GM04503 (cell line): ENCODE data around the gene RALGPS2.
"Not testable (repeated sequence)": the region's sequence is repeated elsewhere in the genome, so short reads cannot be mapped to it uniquely, and the experiment has no call there.

Experiments used
- DNase-seq: peaks from one replicate; pipeline ENCODE4 v3.0.0-alpha.2; 2012; ENCODE audit warnings: low read depth

Gene RALGPS2

DNA sequence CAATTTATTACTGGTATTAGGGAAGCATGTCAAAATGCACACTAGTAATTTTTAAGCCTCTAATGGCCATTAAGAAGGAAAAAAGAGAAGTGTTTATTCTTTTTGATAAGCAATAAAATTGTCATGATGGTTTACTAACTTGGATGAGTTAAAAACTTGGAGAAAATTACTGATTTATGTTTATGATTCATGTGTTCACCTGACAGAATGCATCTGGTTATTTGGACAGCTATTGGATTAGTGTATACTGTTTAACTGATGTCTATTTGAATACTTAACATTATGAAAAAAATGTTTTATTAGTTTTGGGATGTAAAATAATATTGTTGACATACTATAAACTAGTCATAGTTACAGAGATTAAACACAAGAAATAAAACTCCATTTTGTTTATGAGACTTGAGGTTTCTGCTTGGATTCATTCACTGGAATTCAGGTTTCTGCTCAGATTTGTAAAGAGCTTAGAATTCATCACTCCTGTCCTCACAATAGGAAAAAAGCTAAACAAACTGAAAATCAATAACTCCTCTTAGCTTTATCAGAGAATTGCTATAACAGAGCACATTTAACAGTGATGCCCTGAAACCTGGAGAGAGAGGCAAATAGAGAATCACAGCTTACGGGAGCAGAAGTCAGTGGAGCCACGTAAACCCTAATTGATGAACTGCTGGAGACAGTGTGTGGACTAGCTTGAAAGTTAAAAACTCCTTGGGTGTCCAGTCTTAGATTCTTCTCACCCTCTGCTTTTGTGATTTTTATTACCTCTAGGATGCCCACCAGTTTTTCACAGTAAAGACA is 56.7 kb downstream of the RALGPS2 start:
- no peak for DNase-seq

DNA sequence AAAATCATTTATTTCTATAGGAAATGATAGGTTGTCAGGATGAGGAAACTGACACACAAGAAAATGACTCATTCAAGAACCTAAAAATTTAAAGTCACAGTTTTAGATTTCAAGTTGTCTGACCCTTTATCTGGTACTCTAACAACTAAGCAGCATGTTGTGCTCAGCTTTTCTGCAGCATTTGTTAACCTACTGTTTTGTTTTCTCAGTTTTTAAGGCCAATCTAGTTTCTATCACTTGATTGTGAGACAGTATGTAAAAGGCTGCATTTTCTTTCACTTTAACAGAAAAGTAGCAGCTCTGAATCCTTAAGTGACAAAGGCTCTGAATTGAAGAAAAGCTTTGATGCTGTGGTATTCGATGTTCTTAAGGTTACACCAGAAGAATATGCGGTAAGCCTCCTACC is 59.1 kb downstream of the RALGPS2 start:
- DNase-seq: no peak

DNA sequence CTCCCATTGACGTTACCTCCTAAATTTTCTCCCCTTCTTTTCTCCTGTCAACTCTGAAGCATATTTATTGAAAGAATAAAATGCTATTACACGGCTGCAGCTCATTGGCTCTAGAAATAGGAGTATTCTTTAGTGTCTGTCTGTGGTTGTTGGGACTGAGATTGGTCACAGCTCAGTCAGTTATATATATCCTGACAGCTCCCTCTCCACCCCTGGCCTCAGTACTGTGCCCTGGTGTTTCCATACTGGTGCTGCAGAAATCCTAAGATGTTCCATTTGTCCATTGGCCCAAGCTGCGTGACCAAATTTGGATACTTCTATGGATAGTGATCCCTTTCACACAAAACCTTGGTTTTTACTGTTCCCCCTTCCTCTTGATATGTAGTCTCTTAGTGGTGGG is 67.3 kb downstream of the RALGPS2 start:
- DNase-seq: no peak

DNA sequence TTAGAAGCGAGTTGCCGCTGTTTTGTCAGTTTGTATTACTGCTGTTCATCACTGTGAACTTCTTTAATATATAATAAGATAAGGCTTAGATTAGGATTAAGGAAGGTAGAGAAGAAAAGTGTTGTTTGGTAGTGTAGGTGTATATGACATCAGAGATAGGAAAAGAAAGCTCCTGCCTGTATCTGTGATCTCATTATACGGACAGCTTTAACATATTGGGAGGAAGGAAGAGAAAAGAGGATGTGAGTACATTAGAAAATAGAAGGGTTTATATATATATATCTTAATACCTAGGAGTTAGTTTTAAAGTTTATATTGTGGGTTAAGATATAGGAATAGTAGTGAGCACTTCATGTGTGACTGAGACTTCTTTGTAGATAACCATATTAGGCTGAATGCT is 71.0 kb downstream of the RALGPS2 start:
- DNase-seq: no peak

DNA sequence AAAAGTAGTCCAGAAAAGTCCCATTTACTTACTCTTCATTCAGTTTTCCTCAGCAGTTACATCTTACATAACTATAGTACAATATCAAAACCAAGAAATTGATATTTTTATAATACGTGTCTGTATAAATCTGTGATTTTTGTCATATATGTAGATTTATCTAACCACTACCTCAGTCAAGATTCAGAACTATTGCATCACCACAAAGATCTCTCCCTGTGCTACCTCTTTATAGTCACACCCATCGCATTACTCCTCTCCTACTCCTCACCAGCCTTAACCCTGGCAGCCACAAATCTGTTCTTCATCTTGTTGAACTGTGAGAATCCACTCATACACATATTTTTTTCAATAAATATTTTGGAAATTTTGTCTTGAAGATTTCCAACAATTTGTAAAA is 72.5 kb downstream of the RALGPS2 start:
- no peak for DNase-seq

DNA sequence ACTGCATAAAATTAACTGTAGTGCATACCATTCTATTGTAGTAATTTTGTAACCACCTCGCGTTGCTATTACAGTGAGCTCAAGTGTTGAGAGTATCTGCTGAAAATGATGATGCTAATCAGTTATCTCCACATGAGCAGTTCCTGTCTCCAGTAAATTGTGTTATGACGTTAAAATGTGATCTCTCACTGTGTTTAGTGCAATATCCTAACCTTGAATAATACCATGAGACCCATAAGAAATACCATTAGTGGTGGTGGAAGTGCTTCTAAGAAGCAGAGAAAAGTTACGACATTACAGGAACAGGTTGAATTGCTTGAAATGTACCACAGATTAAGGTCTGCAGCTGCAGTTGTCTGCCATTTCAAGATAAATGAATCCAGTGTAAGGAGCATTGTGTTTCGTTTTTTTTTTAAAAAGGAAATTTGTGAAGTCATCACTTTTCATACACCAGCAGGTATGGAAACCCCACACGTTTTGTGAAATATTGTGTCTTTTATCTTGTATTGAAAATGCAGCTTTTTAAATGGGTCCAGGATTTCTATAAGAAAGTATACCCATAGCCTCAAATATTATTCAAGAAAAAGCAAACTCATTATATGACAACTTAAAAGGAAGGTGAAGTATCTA is 73.3 kb downstream of the RALGPS2 start:
- DNase-seq: no peak

DNA sequence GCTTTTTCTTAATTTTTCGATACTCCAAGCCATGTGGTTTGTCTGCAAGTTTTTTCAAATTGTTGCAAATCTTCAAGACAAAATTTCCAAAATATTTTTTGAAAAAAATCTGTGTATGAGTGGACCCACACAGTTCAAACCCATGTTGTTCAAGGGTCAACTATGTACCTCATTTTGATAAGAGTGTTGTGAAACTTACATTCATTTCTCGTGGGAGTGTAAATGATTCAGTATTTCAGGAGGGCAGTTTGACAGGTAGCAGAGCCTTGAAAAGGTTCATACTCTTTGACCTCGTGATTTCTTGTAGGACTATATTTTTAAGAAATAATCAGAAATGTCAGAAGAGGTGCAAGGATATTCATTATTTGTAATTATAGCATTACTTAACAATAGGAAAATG is 77.8 kb downstream of the RALGPS2 start:
- DNase-seq: no peak

DNA sequence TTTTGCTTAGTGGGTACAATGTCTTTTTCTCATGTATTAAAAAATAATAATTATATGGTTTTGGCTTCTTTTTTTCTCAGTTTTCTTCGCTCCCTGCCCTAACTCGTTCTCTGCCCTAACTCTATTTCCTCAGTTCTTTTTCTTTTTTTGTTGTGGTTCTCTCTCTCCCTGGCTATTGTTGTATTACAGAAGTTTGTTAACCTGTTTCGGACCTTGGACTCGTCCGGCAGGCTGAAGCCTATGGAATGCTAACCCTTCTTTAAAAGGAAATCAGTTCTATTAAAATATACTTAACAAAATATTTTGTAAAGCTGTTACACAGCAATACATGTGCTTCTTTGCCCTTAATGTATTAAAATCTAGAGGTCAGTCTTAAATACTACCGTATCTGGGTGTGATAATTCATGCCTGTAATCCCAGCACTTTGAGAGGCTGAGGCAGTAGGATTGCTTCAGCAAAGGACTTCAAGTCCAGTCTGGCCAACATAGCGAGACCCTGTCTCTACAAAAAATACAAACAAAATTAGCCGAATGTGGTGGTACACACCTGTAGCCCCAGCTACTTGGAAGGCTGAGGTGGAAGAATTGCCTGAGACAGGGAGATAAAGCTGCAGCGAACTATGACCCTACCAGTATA is 81.7 kb downstream of the RALGPS2 start:
- no peak for DNase-seq

DNA sequence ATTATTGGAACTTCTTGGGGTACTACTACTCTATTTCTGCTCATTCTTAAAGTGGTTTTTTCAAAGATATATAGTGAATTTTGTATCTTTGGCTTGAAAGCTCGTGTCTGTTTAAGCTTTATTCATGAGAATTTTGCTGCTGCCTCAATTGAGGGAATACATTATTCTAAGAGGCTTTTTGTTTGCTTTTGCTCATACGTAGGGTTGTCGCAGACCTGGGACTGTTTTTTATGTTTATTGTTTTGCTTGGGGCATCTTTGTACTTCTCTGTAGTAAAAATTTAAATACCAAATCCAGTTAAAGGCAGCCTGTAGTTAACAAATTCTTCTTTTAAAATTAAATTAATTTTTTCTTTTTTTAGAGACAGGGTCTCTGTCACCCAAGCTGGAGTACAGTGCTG is 83.5 kb downstream of the RALGPS2 start:
- DNase-seq: no peak

DNA sequence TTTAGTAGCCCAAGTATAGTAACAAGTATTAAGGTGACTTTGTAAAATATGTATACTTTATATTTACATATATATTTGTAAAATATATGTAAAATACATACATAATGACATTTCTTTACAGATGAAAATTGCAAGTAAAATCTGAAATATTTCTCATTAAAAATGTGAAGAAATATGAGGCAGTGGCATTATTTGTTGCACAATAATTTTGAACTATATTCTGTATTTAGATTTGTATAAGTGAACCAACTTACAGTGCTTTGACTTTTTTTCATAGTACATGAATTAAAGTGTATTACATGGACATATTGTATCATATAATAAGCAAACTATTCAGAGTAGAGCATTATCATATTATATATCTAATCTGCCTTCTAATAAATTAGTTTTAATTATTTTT is 85.5 kb downstream of the RALGPS2 start:
- DNase-seq: no peak

DNA sequence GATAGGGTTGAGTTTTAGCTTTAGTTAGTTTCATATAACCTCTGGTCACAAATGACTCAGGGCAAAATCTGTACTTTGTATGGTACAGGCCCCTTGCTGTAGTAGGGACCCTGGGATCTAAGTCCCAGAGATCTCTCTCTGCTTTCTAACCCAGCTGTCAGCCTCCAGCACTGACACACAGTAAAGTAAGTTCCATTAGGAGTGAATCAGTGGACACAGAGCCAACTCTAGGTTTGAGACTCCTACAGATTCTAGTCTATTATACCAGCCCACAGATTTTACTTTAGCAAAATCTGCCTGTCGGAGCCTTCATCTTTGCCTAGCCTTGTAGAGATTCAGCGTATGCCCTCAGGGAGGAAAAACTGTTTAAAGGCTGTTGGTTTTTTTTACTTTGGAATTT is 93.4 kb downstream of the RALGPS2 start:
- DNase-seq: peak; percentile 21

DNA sequence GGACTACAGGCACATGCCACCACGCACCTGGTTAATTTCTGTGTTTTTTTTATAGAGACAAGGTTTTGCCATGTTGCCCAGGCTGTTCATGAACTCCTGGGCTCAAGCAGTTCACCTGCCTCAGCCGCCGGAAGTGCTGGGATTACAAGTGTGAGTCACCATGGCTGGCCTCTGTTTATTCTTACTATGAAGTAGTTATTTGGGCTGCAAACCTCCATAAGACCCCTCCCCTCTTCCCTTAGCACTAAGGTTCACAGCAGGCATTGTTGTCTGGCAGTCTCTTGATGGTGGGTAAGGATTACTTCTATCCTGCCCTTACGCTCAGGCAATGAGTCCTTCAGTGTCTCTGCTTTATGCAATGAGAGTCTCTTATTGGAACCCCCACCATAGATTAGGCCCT is 94.1 kb downstream of the RALGPS2 start:
- no peak for DNase-seq

DNA sequence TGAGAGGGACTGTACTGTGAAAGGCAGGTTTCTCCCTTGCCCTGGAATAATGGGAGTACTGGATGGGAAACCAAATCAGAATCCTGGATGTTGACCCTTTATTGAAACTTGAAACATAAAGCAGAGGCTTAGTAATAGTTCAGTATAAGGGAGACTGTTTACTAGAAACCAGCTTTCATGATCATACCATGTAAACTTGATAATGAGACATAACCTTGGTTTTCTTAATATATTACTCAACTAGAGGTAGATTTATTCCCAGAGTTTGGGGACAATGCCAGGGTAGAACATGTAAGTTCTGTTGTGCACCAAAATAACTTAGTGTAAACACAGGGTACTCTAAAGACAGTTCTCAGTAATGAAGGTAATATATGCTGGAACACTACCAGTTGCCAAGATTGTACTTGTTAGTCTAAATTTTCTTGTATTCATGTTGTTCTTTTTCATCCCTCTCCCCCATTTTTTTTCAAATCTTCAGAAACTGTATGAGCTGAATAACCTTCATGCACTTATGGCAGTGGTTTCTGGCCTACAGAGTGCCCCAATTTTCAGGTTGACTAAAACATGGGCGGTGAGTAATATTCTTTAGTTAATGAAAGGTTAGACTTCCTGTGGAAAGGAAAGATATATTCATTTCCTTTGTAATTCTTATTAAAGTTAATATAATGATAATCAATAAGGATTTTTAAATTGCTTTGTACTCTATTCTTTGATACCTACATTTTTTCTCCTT is 96.3 kb downstream of the RALGPS2 start:
- DNase-seq: no peak

DNA sequence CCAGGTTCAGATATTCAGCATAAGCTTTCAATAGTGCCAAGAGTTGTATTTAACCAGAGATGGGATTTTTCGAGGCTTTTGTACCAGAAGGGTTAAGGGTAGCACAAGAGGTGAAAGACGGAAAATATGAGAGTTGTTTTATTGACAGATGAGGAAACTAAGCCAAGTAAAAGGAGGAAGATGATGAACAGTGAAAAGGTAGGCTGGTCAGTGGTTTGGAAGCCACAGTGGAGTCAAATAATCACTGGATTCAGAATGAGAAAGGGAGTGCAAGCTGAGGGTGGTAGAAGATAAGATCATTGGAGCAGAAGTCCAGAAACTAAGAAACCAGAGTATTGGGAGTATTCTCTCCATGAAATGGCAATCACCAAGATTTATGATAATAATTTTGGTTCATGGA is 100.1 kb downstream of the RALGPS2 start:
- no peak for DNase-seq

DNA sequence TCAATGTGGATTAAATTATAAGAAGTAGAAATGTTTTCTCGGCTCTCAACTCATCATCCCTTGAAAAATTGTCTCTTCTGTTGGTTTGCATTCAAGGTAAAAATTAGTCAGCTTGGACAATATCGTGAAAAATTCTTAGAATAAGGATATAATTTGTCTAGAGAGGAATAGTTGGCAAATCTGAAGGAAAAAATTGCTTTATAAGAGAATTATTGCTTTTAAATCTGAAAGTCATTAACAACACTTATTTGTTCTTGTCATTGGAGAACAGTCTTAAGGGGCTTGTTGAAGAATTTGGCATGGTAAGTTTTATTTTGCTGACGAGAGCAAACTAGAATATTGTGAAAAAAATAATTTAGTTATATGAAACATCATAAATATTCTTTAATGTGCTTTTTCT is 119.4 kb downstream of the RALGPS2 start:
- no peak for DNase-seq

DNA sequence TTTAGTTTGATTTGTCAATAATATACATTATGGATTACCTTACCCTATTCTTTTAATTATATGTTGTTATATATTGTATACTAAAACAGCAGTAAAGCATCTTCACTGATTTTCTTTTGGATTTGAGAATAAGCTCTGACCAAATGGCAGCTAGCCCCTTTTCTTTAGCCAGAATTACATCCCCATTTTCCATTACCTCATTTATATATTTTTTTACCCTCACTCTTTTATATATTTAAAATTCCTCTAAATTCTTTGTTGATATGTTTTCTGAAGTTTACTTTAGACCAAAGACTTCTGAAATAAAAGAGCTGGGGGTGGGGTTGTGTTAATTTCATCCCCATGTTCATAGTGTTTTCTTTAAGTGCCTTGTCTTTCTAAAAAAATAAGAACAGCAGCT is 121.3 kb downstream of the RALGPS2 start:
- DNase-seq: no peak

DNA sequence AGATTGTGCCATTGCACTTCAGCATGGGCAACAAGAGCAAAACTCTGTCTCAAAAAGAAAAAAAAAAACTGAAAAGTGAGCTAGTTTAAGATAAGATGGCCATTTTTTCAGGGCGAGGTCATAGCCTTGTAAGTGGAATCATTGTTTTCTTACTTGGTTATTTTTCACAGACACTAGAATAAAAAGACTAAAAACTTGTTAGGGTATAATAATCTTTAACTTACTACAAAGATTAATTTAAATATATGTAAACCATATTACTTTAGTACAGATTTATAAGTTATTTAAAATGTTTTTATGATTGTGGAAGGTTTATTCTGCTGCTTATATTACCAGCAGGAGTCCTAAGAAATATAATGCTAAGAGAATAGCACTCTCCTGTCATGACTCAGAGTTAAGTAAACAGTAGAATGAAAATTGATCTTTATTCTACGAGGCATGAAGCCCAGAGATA is 122.4 kb downstream of the RALGPS2 start:
- DNase-seq: no peak

DNA sequence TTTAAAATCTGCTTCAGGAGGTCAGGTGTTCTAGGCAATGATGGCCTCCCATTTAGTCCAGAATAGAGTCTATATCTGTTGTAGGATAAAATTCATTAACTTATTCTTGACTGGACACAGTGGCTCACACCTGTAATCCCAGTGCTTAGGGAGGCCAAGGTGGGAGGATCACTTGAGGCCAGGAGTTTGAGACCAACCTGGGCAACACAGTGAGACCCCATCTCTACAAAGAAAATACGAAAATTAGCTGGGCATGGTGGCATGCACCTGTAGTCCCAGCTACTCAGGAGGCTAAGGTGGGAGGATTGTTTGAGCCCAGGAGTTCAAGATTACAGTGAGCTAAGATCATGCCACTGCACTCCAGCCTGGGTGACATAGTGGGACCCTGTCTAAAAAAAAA is 122.9 kb downstream of the RALGPS2 start:
- DNase-seq: not testable (repeated sequence)

DNA sequence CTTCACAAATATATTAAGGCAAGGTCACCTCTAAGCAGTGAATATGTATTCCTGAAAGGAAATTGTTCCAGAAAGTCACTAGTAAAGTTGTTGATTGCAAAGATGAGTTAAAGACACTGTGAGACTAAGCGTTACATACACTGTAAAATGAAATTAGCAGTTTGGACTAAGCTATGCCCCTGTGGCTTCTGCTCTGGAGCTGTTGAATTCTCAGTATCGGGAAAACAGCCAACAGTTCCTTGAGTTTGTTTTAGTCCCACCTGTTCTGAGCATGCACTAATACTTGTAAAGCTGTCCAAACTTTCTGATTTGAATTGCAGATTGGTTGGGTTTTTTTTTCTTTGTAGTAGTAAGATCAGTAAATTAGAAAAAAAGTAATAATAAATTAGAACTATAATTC is 124.9 kb downstream of the RALGPS2 start:
- no peak for DNase-seq

DNA sequence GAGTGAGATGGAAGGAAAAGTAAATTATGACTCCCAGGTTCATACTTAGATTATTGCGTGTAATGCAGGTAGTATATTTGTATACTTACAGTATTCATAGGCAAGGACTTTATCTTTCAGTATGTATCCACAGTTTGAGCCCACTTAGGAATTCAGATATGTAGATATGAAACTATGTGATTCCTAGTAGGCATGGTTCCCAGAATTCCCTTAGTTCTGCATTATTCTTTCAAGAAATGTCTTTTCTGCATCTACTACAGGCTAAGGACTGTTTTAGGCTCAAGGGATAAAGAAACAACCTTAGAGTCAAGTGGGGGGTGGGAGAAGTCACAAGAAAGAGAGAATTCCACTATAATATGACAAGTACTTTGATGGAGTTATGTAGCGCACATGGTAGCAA is 132.1 kb downstream of the RALGPS2 start:
- DNase-seq: no peak

DNA sequence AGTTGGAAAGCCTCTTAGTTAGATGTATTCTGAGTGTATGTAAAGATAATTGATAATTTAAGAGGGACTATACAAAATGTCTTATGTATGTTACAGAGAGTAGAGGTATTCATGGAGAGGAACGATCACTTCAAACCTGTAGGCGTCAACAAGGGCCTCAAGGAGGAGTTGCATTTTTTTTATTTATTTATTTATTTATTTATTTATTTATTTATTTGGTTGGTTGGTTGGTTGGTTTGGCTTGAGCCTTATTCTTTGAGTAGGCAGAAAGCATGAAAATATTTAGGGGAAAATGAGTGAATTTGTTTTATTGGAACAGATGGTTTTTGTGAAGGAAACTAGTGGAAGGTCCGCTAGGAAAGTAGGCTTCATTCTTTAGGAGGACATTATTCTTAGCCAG is 137.4 kb downstream of the RALGPS2 start:
- no peak for DNase-seq

DNA sequence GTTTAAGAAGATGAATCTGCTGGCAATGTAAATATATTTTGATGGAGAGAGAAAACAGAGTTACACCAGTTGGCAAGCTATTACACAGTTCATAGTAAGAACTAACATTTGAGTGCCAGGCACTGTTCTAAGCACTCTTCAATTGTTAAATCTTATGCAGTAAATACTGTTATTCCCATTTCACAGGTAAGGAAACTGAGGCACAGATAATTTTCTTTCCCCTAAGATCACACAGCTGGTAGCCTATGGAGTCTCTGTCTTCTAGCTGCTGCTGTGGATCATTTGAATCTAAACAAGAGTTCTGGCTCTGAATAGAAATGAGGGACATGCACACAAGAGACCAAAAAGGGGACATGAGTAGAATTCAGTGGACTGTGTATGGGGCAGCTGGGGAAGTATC is 137.8 kb downstream of the RALGPS2 start:
- no peak for DNase-seq

DNA sequence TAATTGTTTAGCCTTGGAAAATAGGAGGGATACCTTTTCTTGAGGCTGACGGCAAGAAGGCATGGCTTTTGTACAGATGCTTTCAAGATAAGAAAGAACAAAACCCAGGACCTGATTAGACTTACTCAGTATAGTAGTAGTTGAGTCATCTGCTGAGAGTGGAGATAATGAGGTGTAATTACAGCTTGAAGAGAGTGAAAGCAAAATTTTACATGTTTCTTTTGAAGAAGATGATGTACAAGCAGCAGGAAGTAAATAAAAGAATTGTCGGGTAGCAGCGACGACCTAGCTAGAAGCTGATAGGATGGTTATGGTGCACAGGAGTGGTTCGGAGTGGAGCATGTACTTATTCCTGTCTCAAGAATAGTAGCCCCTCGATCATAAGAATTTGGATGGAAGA is 139.3 kb downstream of the RALGPS2 start:
- DNase-seq: no peak
